ENCODE results near the gene GAN. TPM values are rescaled to one million over a fixed set of nuclear protein-coding genes. Genes with fewer than 3 reads are reported as not detected.
"Not testable (repeated sequence)": the region's sequence is repeated elsewhere in the genome, so short reads cannot be mapped to it uniquely, and the experiment has no call there.

GAN gene
- total RNA-seq, 1 donor from 2014 or later: 23.4 TPM

GRCh38 chr16:81307770-81308169 is 7.0 kb upstream of the GAN start:
- DNase-seq: no peak

DNA sequence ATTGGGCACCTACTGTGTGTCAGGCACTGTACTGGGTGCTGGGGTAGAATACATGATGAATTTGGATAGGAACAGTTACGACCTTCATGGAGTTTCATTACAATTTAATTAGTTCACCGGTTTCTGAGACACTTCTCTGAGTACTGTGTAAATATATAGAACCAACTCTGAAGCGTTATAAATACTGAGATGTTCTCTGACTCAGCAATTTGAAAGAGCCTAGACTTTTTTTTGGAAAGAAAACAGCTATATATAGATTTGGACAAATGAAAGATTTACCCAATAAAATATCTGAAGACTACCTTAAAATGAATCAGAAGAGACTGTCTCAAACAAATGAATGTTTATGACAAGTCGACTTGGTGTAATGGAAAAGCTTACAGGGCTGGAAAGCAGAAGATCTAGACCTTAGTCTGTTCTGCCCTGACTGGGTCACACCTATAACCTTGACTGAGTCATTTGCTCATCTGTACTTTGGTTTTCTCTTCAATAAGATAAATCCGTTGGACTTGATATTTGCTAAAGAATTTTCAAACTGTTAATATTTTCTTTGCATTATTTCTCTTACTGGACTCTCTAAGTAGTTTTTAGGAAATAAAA is 4.6 kb upstream of the GAN start:
- no peak for DNase-seq

DNA sequence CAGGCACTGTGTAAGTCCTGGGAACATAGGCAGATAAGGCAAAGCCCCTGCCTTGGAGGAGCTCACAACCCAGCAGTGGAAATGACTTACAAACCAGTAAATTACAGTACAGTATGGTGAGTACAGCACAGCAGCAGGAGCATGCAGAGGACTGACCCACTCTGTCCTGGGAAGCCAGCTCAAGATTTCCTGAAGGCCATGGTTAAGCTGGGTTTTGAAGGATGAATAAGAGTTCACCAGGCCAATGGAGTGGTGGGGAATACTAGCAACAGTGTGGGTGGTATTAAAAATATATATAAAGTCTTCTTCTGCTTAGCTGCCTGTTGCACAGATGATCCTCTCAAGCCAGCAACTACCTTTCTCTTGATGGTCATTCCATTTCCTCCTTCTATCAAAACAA is 3.0 kb upstream of the GAN start:
- DNase-seq: no peak

GRCh38 chr16:81313701-81314602 is 810 bp upstream of the GAN start:
- DNase-seq: peak; percentile 10

DNA sequence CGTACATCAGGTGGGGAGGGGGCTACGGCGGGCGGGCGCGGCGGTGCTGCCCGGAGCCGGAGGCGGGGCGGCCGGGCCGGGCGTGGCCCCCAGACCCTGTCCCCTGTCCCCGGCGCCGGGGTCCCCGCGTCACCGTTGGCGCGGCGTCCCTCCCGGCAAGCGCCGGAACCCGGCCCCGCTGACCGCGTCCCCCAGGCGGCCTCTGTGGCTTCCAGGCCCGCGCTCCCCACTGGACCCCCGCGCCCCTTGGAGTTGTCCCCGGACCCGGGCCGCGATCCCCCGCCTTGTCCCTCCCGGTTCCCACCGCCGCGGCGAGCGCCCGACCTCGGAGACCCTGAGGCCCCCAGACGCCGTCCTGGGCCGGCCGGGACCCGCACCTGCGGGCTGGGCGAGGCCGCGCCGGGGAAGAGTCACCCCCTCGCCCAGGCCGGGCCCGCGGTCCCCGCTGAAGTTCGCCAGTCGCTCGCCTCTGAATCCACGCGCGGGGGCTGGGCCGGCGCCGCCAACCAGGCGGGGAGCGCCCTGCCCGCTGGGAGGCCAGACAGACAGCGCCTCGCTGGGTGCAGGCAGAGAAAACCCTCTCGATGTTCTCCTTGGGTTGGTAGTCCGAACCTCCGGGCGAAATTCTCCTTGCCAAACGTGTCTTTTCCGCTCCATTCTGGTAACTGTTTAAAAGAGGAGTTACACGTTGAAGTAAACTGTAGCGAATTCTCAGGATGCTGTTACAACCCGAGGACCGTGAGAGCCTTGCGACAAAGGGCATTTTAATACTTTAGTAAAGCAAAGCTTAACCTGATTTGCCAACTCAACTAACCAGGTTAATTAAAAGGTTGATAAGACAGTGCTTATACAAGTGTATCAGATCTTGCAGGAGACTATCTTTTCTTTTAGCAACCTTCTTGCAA is 761 bp downstream of the GAN start:
- DNase-seq: peak; percentile 14

DNA sequence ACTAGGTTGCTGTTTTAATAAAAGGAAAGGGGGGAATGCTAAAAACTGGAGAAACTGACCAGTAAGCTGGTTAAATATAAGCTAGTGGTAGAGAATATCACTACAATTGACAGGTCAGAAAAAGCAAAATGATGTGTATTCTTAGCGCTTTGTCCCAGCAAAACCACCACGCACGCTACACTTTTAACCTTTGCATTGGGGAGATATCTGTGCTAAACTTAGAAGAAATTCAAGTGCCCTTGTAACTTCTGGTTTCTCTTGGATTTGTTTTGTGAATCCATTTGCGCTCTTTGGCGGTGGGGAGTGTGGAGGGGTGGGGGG is 1.4 kb downstream of the GAN start:
- no peak for DNase-seq

GRCh38 chr16:81318711-81319110 is 3.9 kb downstream of the GAN start:
- no peak for DNase-seq

DNA sequence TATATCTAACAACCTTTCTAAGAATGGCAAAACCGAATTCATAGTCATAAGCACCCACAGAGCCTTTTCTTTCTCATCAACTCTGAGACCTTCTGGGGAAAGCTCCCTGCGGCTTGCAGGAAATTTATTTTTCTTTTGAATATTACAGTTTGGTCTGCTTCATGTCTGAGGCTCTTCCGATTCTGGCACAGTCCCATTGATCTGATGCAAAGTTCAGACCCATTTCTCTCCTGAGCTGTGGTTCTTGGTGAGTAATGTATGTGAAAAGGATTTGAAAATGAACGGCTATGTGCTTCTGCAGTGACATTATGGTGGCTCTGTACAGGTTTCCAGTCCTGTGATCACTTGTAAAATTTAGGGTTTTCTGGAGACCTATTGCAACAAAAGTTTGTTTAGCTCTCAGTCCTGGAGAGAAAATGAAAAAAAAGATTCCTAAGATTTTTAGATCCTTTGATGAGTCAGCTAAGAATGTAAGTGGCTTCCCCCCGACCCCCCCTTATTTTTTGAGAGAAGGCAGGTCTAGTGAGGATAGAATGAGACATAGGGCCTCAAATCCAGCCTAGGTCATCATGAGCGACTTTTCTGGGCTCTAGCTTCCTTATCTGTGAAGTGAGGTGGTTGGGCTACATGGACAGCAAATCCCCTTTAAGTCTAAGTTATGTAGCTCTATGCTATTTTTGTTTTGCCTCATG is 4.6 kb downstream of the GAN start:
- no peak for DNase-seq

DNA sequence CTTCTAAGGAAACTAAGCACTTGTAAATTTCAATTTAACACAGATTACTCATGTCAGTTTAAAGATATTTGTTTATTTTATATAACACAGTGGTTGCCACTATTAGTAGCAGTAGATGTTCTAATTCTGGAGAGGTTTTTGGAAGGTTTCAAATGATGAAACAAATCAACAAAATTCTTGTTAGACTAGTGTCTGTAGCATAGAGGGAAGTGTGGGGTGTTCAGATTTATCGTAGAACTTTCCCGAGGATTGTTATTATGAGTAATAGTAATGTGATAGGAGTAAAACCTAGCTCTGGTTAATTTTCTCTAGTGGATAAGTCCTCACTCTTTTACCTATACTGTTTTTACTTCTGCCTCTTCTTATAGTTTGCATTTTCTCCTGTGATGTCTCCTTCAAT is 6.3 kb downstream of the GAN start:
- no peak for DNase-seq

- DNase-seq: no peak
These were observed 6.8 kb downstream of the GAN start for GRCh38 chr16:81321536-81321935.

DNA sequence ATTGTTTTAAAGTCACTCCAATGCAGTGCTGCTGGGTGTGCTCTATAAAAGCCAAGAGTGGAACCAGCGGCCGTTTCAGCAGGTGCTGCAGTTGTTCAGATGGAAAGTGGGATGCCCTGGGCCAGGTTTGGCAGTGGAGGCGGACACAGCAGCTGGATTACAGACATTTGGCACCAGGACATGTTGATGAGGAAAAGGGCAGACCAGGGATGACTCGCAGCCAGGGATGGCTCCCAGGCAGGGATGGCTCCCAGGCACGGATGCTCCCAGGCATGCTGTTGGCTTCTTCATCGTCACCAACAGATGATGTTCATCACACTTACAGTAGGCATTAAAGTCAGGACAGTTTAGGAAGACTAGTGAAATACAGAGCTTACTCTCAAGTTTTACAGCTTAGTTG is 10.0 kb downstream of the GAN start:
- DNase-seq: no peak

DNA sequence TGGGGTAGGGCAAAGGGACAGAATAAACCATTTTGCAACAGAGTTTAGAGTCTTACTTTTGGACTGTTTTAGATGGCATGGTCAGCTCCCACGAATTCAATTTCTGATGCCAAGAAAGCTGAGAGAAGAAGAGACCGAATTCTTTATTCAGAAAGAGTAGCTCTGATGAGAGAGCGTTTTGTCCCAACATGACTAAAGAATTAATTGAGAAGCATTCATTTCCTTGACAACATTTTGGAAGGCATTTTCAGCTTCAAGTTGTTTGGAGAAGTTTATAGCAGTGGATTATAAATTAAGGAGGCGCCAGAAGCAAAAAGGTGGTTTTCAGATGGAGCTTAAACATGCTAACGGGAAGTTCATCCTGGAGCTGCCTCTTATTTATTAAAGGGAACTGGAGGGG is 12.2 kb downstream of the GAN start:
- no peak for DNase-seq

DNA sequence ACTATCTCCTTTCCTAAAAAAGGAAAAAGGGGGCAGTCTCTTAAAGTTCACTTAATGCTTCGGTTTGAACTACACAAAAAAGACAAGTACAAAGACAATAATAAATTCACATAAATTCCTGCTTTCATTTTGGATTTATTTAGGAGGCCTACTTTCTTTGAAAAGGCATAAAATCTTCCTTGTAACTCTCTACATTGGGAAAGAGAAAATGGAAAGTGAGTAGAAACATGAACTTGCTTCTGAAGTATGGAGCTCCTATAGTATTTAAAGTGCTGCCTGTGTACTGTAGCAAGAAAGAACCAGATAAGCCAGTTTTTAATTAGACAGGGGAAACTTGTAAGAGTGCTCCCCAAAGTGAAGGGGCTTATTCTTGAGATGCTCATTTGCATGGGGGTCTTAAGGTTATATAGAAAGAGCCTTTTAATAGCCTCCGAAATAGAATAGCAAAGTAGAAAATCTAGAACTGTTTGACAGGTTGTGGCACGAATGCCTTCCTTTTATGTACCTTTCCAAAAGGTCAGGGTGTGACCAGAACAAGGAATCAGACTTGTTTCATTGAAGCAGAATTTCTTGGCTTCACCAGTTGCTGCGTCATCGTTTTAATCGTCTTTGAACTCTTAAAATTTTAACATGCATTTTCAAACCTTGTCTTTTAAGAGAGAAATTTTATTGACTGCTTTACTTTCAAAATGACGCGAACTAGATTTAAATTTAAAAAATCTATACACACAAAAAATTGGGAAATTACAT is 12.9 kb downstream of the GAN start:
- DNase-seq: no peak

GRCh38 chr16:81329947-81330346 is 15.2 kb downstream of the GAN start:
- DNase-seq: no peak

- DNase-seq: no peak
These were observed 18.6 kb downstream of the GAN start for GRCh38 chr16:81333356-81333755.

- DNase-seq: no peak
These were observed 20.9 kb downstream of the GAN start for GRCh38 chr16:81335669-81336068.

DNA sequence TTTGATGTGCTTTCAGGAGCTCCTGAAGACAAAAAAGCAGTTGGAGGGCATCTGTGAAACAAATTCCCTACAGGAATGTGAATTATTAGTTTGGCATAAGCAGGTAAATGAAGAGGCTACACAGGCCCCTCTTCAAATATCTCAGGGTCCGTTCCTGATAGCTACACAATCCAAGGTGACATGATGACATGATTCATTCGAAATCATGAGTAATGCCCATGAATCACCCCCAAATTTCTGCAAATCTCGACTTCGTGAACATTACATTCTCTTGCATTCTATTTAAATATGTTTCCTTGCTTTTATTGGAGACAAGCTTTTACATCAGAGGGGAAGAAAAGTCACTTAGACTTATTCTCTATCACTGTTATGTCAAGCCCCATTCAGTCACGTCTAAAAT is 22.3 kb downstream of the GAN start:
- DNase-seq: no peak

GRCh38 chr16:81345172-81345571 is 30.4 kb downstream of the GAN start:
- not testable (repeated sequence) for DNase-seq

DNA sequence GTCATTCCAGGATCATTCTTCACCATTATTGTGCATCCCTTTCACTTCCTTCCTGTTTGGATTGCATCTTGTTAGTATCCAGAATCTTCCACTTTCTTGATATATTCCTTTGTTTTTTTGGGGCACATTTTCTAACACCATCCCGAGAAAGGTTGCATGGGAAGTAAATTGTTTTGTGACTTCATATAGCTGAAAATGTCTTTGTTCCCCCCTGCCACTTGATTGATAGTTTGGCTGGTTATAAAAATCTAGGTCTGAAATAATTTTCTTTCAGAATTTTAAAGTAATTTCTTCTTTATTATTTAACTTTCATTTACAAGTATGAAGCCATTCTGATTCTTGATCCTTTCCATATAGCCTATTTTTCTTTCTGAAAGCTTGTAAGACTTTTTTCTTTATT is 32.7 kb downstream of the GAN start:
- no peak for DNase-seq

- DNase-seq: no peak
These were observed 35.0 kb downstream of the GAN start for GRCh38 chr16:81349608-81350305.

DNA sequence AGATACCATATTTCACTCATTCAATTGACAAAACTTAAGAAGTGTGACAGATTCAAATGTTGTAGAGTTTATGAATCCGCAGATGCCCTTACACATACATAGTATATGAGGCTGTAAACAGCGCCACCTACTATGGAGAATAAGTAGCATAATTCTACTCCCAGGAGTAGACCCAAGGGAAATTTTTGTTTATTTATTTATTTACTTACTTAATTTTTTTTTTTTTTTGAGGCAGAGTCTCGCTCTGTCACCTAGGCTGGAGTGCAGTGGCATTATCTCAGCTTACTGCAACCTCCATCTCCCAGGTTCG is 35.5 kb downstream of the GAN start:
- no peak for DNase-seq
